ENCODE results near the gene ARL6IP1.

Gene ARL6IP1

GRCh38 chr16:18802767-18803343 is 1.5 kb upstream of the ARL6IP1 start:
- no peak for DNase-seq (ENCODE audit: low read depth)
- H3K4me3 ChIP-seq (ENCODE audit: control insufficient read depth, low read depth, low read length), result no peak overlapping the region
- no peak for TF ChIP-seq CTCF (IDR thresholded peaks at IDR 0.05; ENCODE audit: control insufficient read depth, insufficient read depth, low read depth, low read length, missing control alignments)

- H3K4me3 ChIP-seq (ENCODE audit: control insufficient read depth, low read depth, low read length), result peak overlapping the region; percentile 90
- TF ChIP-seq CTCF (IDR thresholded peaks at IDR 0.05; ENCODE audit: control insufficient read depth, insufficient read depth, low read depth, low read length, missing control alignments), result no peak
- no peak for DNase-seq (ENCODE audit: low read depth)
Measured at GRCh38 chr16:18800775-18801144, 589 bp downstream of the ARL6IP1 start.

GRCh38 chr16:18800293-18800692 is 1.1 kb downstream of the ARL6IP1 start:
- DNase-seq (ENCODE audit: low read depth), result no peak
- peak overlapping the region; percentile 90 for H3K4me3 ChIP-seq (ENCODE audit: control insufficient read depth, low read depth, low read length)
- TF ChIP-seq CTCF (IDR thresholded peaks at IDR 0.05; ENCODE audit: control insufficient read depth, insufficient read depth, low read depth, low read length, missing control alignments), result no peak

GRCh38 chr16:18799500-18799899 is 1.8 kb downstream of the ARL6IP1 start:
- H3K4me3 ChIP-seq (ENCODE audit: control insufficient read depth, low read depth, low read length), result peak overlapping the region; percentile 90
- no peak for TF ChIP-seq CTCF (IDR thresholded peaks at IDR 0.05; ENCODE audit: control insufficient read depth, insufficient read depth, low read depth, low read length, missing control alignments)
- no peak for DNase-seq (ENCODE audit: low read depth)

- no peak for DNase-seq (ENCODE audit: low read depth)
- TF ChIP-seq CTCF (IDR thresholded peaks at IDR 0.05; ENCODE audit: control insufficient read depth, insufficient read depth, low read depth, low read length, missing control alignments), result no peak
- no peak overlapping the region for H3K4me3 ChIP-seq (ENCODE audit: control insufficient read depth, low read depth, low read length)
Measured at GRCh38 chr16:18797746-18798145, 3.6 kb downstream of the ARL6IP1 start.

GRCh38 chr16:18796377-18796776 is 5.0 kb downstream of the ARL6IP1 start:
- no peak overlapping the region for H3K4me3 ChIP-seq (ENCODE audit: control insufficient read depth, low read depth, low read length)
- TF ChIP-seq CTCF (IDR thresholded peaks at IDR 0.05; ENCODE audit: control insufficient read depth, insufficient read depth, low read depth, low read length, missing control alignments), result no peak
- DNase-seq (ENCODE audit: low read depth), result no peak
